Uterus (tissue), 4 donors: ENCODE measurements around the gene HS6ST1. TPM values are rescaled to one million over a fixed set of nuclear protein-coding genes. Genes with fewer than 3 reads are reported as not detected.

Experiments
- DNase-seq, 2 donors: peaks; one replicate each; pipeline ENCODE4 v3.0.0-alpha.2; 2019 to 2020
- H3K27ac ChIP-seq, 2 donors: fragments of 200-600 bp; sonication (generic); 1 replicate in 1 of 2; 2 replicates in 1 of 2; pipeline ENCODE4 v1.5.1; 2016 to 2018
- H3K27me3 ChIP-seq, 2 donors: fragments of 200-600 bp; sonication (generic); one replicate each; pipeline ENCODE4 v1.5.1; 2018 to 2019; ENCODE audit warnings: control low read depth in 1 of 2
- H3K36me3 ChIP-seq, 2 donors: fragments of 200-600 bp; sonication (generic); one replicate each; pipeline ENCODE4 v1.5.1; 2019; ENCODE audit warnings: control low read depth in 1 of 2
- H3K4me1 ChIP-seq, 2 donors: fragments of 200-600 bp; sonication (generic); one replicate each; pipeline ENCODE4 v1.5.1; 2018 to 2019; ENCODE audit warnings: control low read depth in 1 of 2
- H3K4me3 ChIP-seq, 2 donors: fragments of 200-600 bp; sonication (generic); 1 replicate in 1 of 2; 2 replicates in 1 of 2; pipeline ENCODE4 v1.5.1; 2018 to 2019; ENCODE audit warnings: mild to moderate bottlenecking in 1 of 2
- H3K9me3 ChIP-seq, 2 donors: fragments of 200-600 bp; sonication (generic); one replicate each; pipeline ENCODE4 v1.5.1; 2019; ENCODE audit warnings: control low read depth in 1 of 2
- POLR2A ChIP-seq, 2 donors: fragments of 450-650 bp; IDR thresholded peaks; one replicate each; pipeline ENCODE4 v1.6.1; 2016; ENCODE audit warnings: antibody characterized with exemption in 2 of 2, mild to moderate bottlenecking in 1 of 2, moderate library complexity in 1 of 2
- intact Hi-C: fragments of 100-400 bp; cut with DNase I; formaldehyde crosslinking; loops from one replicate; pipeline ENCODE4 v1.15.1; 2023; ENCODE audit warnings: low total_unique reads
- total RNA-seq, 4 donors: library from RNA; depleted of rRNA in 3 of 4; stranded (reverse); fragments of >200 nt in 3 of 4; gene quantifications; one replicate each; pipeline versions ENCODE4 v1.1.0 to v1.2.4, GENCODE V29; 2014 to 2023
- TF ChIP-seq, protein P1 (sequence below), 4 experiments: fragments of 200-600 bp in 2 of 4; fragments of 450-650 bp in 2 of 4; sonication (generic) in 2 of 4; IDR thresholded peaks; one replicate each; pipeline ENCODE4 v1.5.1; 2016 to 2019; ENCODE audit warnings: antibody characterized with exemption in 4 of 4, mild to moderate bottlenecking in 2 of 4, moderate library complexity in 1 of 4
- donor health status: DM: yes; HTN: yes; CAD: no.

HS6ST1 gene
- total RNA-seq, 4 donors from 2014 or later: 22.7 to 198 (median 37.4) TPM

DNA sequence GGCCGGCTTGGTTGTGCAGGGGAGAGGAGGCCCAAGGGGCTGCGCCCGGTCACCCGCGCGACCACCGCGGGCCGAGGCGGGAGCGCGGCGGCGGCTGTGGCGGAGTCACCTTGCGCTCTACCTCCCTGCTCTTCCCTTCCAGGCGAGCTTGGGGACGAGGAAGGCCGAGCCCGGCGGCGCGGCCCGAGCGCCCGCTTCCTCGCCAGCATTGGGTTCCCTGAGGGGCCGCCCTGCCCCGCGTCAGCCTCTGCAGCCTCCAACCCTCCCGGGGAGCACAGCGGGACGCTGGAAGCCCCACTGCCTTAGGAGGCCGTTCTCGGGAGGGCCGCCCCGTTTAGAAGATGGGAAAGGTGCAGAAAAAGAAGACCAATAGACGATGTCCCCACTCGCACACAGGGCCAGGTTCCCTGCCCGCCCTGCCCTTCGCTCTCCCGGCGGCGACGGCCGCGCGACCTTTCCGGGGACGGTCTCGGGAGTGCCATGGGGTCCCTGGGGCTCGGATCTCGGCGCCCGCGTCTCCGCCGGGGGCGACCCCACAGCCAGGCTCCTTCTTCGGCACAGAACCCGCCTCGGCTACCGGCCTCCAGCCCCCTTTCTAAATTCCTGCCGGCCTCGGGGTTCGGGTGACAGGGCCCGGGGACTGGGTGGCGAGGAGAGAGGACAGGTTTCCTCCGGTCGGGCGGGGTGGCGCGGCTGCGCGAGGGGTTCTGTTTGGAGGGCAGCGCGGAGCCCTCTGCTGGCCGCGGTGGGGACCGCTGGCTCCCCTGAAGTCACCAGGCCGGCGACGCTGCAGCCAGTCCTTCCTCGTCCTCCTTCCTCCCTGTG is 85.5 kb downstream of the HS6ST1 start:
- DNase-seq: peak; percentile 69 to 76
- Histone ChIP-seq H3K4me3 (peak overlapping the region; percentile 54 to 71), H3K9me3 (no peaks in the 10 kb centered on the region), H3K4me1 (no peaks in the 10 kb centered on the region), H3K27ac (peak overlapping the region in 1 of 2 donors; percentile 55), H3K27me3 (no peaks in the 10 kb centered on the region), H3K36me3 (no peaks in the 10 kb centered on the region)
- TF ChIP-seq, protein P1, sequence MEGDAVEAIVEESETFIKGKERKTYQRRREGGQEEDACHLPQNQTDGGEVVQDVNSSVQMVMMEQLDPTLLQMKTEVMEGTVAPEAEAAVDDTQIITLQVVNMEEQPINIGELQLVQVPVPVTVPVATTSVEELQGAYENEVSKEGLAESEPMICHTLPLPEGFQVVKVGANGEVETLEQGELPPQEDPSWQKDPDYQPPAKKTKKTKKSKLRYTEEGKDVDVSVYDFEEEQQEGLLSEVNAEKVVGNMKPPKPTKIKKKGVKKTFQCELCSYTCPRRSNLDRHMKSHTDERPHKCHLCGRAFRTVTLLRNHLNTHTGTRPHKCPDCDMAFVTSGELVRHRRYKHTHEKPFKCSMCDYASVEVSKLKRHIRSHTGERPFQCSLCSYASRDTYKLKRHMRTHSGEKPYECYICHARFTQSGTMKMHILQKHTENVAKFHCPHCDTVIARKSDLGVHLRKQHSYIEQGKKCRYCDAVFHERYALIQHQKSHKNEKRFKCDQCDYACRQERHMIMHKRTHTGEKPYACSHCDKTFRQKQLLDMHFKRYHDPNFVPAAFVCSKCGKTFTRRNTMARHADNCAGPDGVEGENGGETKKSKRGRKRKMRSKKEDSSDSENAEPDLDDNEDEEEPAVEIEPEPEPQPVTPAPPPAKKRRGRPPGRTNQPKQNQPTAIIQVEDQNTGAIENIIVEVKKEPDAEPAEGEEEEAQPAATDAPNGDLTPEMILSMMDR (IDR thresholded peaks at IDR 0.05): peak; percentile 68 to 86 (median 82)
- no peak for TF ChIP-seq POLR2A (IDR thresholded peaks at IDR 0.05)
- intact Hi-C loops: no loop called here

DNA sequence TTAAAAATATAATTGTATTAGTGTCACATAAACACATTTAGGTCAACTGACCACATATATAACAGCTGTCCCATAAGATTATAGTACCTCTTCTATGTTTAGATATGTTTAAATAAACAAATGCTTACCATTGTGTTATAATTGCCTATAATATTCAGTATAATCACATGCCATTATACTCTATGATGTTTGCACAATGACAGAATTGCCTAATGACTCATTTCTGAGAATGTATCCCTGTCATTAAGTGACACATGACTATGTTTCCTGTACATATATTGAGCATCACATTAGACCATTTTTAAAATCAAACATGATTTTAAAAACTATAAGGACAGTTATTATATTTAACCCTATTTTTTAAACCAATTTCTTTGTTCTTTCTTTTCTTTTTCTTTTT is 89.8 kb downstream of the HS6ST1 start:
- H3K36me3 ChIP-seq: no peaks in the 10 kb centered on the region
- no peak for DNase-seq
- H3K4me3 ChIP-seq: no peak overlapping the region
- TF ChIP-seq, protein P1 (IDR thresholded peaks at IDR 0.05): no peak
- TF ChIP-seq POLR2A (IDR thresholded peaks at IDR 0.05): no peak
- H3K27me3 ChIP-seq: no peaks in the 10 kb centered on the region
- intact Hi-C loops: no loop called here
- H3K27ac ChIP-seq: no peak overlapping the region
- H3K9me3 ChIP-seq: no peaks in the 10 kb centered on the region
- no peaks in the 10 kb centered on the region for H3K4me1 ChIP-seq

DNA sequence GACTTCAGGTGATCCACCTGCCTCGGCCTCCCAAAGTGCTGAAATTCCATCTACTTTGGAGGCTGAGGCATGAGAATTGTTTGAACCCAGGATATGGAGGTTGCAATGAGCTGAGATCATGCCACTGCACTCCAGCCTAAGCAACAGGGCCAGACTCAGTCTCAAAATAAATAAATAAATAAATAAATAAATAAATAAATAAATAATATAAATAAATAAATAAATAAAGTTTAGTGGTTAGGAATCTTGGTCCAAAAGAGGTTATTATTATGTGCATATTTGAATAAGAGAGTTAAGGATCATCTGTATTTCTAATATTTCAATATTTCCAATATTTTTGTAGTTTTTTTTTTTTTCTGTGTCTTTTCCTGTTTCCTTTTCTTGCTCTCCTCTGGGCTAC is 90.8 kb downstream of the HS6ST1 start:
- Histone ChIP-seq H3K4me3 (no peak overlapping the region), H3K27me3 (no peaks in the 10 kb centered on the region), H3K4me1 (no peaks in the 10 kb centered on the region), H3K9me3 (no peaks in the 10 kb centered on the region), H3K36me3 (no peaks in the 10 kb centered on the region), H3K27ac (no peak overlapping the region)
- intact Hi-C loops: no loop called here
- DNase-seq: no peak
- TF ChIP-seq POLR2A (IDR thresholded peaks at IDR 0.05): no peak
- TF ChIP-seq, protein P1 (IDR thresholded peaks at IDR 0.05): no peak

DNA sequence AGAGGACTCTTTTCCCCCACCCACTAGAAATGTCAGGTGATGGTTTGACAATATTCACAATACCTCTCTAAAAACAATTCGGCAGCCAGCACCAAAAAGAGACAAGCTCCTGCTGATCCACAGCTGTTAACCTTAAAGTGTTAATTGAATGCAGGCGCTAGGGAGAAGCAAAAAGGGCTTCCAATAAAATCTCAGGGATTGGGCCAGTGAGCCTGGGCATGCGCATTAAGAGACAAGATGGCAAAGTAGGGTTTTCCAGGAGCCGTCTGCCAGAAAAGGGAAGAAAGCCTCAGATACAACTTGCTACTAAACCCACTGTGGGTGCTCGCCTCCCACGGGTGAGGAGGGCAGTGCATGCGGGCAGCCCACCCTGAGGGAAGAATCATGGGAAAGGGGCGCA is 98.8 kb downstream of the HS6ST1 start:
- Histone ChIP-seq H3K36me3 (no peaks in the 10 kb centered on the region), H3K4me3 (no peak overlapping the region), H3K27ac (no peak overlapping the region), H3K4me1 (no peaks in the 10 kb centered on the region), H3K27me3 (no peaks in the 10 kb centered on the region), H3K9me3 (no peaks in the 10 kb centered on the region)
- intact Hi-C loops: no loop called here
- DNase-seq: no peak
- no peak for TF ChIP-seq POLR2A (IDR thresholded peaks at IDR 0.05)
- TF ChIP-seq, protein P1 (IDR thresholded peaks at IDR 0.05): no peak

DNA sequence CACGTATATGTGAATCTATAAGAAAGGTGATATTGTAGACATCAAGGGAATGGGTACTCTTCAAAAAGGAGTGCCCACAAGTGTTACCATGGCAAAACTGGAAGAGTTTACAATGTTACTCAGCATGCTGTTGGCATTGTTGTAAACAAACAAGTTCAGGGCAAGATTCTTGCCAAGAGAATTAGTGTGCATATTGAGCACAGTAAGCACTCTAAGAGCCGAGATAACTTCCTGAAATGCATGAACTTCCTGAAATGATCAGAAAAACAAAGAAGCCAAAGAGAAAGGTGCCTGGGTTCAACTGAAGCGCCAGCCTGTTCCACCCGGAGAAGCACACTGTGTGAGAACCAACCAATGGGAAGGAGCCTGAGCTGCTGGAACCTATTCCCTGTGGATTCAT is 101.0 kb downstream of the HS6ST1 start:
- Histone ChIP-seq H3K27me3 (no peaks in the 10 kb centered on the region), H3K4me3 (no peak overlapping the region), H3K36me3 (no peaks in the 10 kb centered on the region), H3K27ac (no peak overlapping the region), H3K4me1 (no peaks in the 10 kb centered on the region), H3K9me3 (no peaks in the 10 kb centered on the region)
- intact Hi-C loops: no loop called here
- TF ChIP-seq POLR2A (IDR thresholded peaks at IDR 0.05): no peak
- TF ChIP-seq, protein P1 (IDR thresholded peaks at IDR 0.05): no peak
- DNase-seq: no peak
